GM23248 (cell line): Measurements from ENCODE around the gene TRIM52. TPM values are rescaled to one million over a fixed set of nuclear protein-coding genes. Genes with fewer than 3 reads are reported as not detected.

Experiments used
- DNase-seq: peaks from one replicate; pipeline ENCODE4 v3.0.0-alpha.2; 2015
- H2AFZ ChIP-seq: fragments of 200-600 bp; sonication (generic); 2 replicates; pipeline ENCODE4 v1.6.1; 2016; ENCODE audit warnings: antibody characterized with exemption
- H3F3A ChIP-seq: fragments of 200-600 bp; sonication (generic); 2 replicates; pipeline ENCODE4 v1.6.1; 2016; ENCODE audit warnings: mild to moderate bottlenecking, antibody characterized with exemption, mixed run types; ENCODE audit not compliant: insufficient read depth
- H3K27ac ChIP-seq: fragments of 200-600 bp; sonication (generic); 2 replicates; pipeline ENCODE4 v1.5.1; 2016; ENCODE audit warnings: mild to moderate bottlenecking
- H3K27me3 ChIP-seq: fragments of 200-600 bp; sonication (generic); replicated peaks from 2 replicates; pipeline ENCODE4 v1.6.1; 2016; ENCODE audit warnings: mild to moderate bottlenecking; ENCODE audit not compliant: insufficient read depth
- H3K36me3 ChIP-seq: fragments of 200-600 bp; sonication (generic); 2 replicates; pipeline ENCODE4 v1.6.1; 2016; ENCODE audit warnings: low read depth, mild to moderate bottlenecking
- H3K4me1 ChIP-seq: fragments of 200-600 bp; sonication (generic); 2 replicates; pipeline ENCODE4 v1.6.1; 2016; ENCODE audit warnings: mild to moderate bottlenecking; ENCODE audit not compliant: insufficient read depth
- H3K4me2 ChIP-seq: fragments of 200-600 bp; sonication (generic); one replicate; pipeline ENCODE4 v1.6.1; 2016; ENCODE audit warnings: mild to moderate bottlenecking; ENCODE audit not compliant: unreplicated experiment
- H3K4me3 ChIP-seq: fragments of 200-600 bp; sonication (generic); 2 replicates; pipeline ENCODE4 v1.5.1; 2016; ENCODE audit warnings: mild to moderate bottlenecking
- H3K79me2 ChIP-seq: fragments of 200-600 bp; sonication (generic); 2 replicates; pipeline ENCODE4 v1.6.1; 2016; ENCODE audit warnings: mild to moderate bottlenecking; ENCODE audit not compliant: insufficient read depth
- H3K9ac ChIP-seq: fragments of 200-600 bp; sonication (generic); 2 replicates; pipeline ENCODE4 v1.6.1; 2016; ENCODE audit warnings: mild to moderate bottlenecking
- H3K9me2 ChIP-seq: fragments of 200-600 bp; sonication (generic); 2 replicates; pipeline ENCODE4 v1.6.1; 2016; ENCODE audit warnings: mixed run types, mild to moderate bottlenecking, moderate library complexity; ENCODE audit not compliant: insufficient read depth
- H3K9me3 ChIP-seq: fragments of 200-600 bp; sonication (generic); one replicate; pipeline ENCODE4 v1.6.1; 2017; ENCODE audit warnings: low read depth
- H4K20me1 ChIP-seq: fragments of 200-600 bp; sonication (generic); 2 replicates; pipeline ENCODE4 v1.6.0; 2016; ENCODE audit not compliant: insufficient read depth
- EZH2 ChIP-seq: fragments of 200-600 bp; sonication (generic); IDR thresholded peaks from 2 replicates; pipeline ENCODE4 v1.6.1; 2018; ENCODE audit warnings: antibody characterized with exemption, mild to moderate bottlenecking; ENCODE audit not compliant: insufficient read depth, poor library complexity, severe bottlenecking
- EZH2phosphoT487 ChIP-seq: fragments of 200-600 bp; sonication (generic); IDR thresholded peaks from 2 replicates; pipeline ENCODE4 v1.6.1; 2018; ENCODE audit warnings: antibody characterized with exemption, moderate library complexity, mild to moderate bottlenecking, low read depth; ENCODE audit not compliant: insufficient read depth
- WGBS, 2 experiments: methylation state at CpG; one replicate each; pipeline ENCODE4 v1.1.6; 2015 to 2017; ENCODE audit warnings: low lambda C conversion rate in 2 of 2, low coverage in 1 of 2; ENCODE audit errors: missing lambda C conversion rate in 2 of 2; 5-methylcytosine and 5-hydroxymethylcytosine counted together
- in situ Hi-C: fragments of 300-500 bp; cut with MboI; formaldehyde crosslinking; loops from 2 replicates; pipeline ENCODE4 v1.15.0; 2020
- polyA plus RNA-seq: library from polyadenylated mRNA; unstranded; fragments of >200 nt; fragmentation: Nextera tagmentation; extraction: Ambion mirVana; gene quantifications from 2 replicates; pipeline ENCODE4 v1.2.1, GENCODE V29; 2016
- total RNA-seq: library from RNA; depleted of rRNA; stranded (reverse); fragments of >200 nt; shearing (Covaris generic); gene quantifications from 2 replicates; pipeline ENCODE4 v1.2.3, GENCODE V29; 2014

The TRIM52 gene
- total and polyA plus RNA-seq, 2 experiments from 2014 or later: 4.1 to 6.6 TPM

DNA sequence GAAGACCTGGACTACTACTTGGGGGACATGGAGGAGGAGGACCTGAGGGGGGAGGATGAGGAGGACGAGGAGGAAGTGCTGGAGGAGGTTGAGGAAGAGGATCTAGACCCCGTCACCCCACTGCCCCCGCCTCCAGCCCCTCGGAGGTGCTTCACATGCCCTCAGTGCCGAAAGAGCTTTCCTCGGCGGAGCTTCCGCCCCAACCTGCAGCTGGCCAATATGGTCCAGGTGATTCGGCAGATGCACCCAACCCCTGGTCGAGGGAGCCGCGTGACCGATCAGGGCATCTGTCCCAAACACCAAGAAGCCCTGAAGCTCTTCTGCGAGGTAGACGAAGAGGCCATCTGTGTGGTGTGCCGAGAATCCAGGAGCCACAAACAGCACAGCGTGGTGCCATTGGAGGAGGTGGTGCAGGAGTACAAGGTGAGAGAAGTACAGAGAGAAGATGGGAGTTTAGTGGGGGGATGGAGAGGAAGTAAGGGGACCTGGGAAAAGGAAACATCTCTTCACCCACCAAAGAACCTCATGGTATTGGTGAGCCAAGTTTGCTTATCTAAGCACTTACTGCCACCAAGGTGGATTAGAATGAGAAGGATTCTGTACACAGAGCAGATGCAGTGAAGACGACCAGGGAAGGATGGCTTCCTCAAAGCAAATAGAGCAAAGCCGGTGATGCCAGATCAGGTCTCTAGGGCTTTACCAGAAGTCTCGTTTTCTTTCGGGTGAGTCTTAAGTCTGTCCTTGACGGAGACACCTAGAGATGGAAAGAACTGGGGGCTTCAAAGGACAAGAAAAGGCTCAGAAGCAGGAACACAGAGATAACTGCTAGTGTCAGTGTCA, 36.3 kb downstream of the TRIM52 start:
- 0 out of 2 replicates have a peak overlapping the region, but pooled peaks have one; percentile 79 for H2AFZ ChIP-seq
- H3K9ac ChIP-seq: peak overlapping the region; percentile 92

GRCh38 chr5:181223729-181224389, 37.1 kb downstream of the TRIM52 start:
- peaks cover 16% of the 10 kb centered on the region for H3F3A ChIP-seq
- no peaks in the 10 kb centered on the region for H3K9me2 ChIP-seq
- H3K4me2 ChIP-seq: peak overlapping the region; percentile 86
- no peaks in the 10 kb centered on the region; the same call in 1 of the 2 replicates for H3K36me3 ChIP-seq
- H4K20me1 ChIP-seq: no peaks in the 10 kb centered on the region
- peak overlapping the region; percentile 92 for H3K9ac ChIP-seq
- DNase-seq: peak; percentile 64
- WGBS, 2 experiments: 1 to 2% methylated on average over 14 to 30 of the region's 31 CpGs
- peak overlapping the region; percentile 83 for H3K4me3 ChIP-seq
- peak overlapping the region; percentile 90 for H3K27ac ChIP-seq
- H3K27me3 ChIP-seq: no peaks in the 10 kb centered on the region
- H2AFZ ChIP-seq: peak overlapping the region; percentile 79; the same call in 1 of the 2 replicates
- 0 out of 2 replicates have a peak, but pooled peaks cover 12% of the 10 kb centered on the region for H3K4me1 ChIP-seq
- no peak for TF ChIP-seq EZH2phosphoT487
- no peak for TF ChIP-seq EZH2
- in situ Hi-C loops: no loop called here
- no peaks in the 10 kb centered on the region for H3K9me3 ChIP-seq
- H3K79me2 ChIP-seq: peaks cover 52% of the 10 kb centered on the region

More for the DNA sequence above, 36.3 kb downstream of the TRIM52 start:
- H4K20me1 ChIP-seq: no peaks in the 10 kb centered on the region
- peaks cover 57% of the 10 kb centered on the region for H3K79me2 ChIP-seq
- H3K4me1 ChIP-seq: 0 out of 2 replicates have a peak, but pooled peaks cover 12% of the 10 kb centered on the region
- peak overlapping the region; percentile 86 for H3K4me2 ChIP-seq
- no peaks in the 10 kb centered on the region; the same call in 1 of the 2 replicates for H3K36me3 ChIP-seq
- H3F3A ChIP-seq: peaks cover 21% of the 10 kb centered on the region
- TF ChIP-seq EZH2phosphoT487: no peak
- no peak for TF ChIP-seq EZH2
- no peak for DNase-seq
- H3K4me3 ChIP-seq: peak overlapping the region; percentile 83
- no peak overlapping the region for H3K27ac ChIP-seq
- H3K9me3 ChIP-seq: no peaks in the 10 kb centered on the region
- no peaks in the 10 kb centered on the region for H3K9me2 ChIP-seq
- in situ Hi-C loops: no loop called here
- H3K27me3 ChIP-seq: no peaks in the 10 kb centered on the region
- 76% methylated on average over 19 to 21 of the region's 22 CpGs for WGBS, 2 experiments

GRCh38 chr5:181223058-181223728, 37.8 kb downstream of the TRIM52 start, which contains the start of gene TRIM41:
Gene TRIM41, plus strand, starts transcription at chr5:181223281. Its CDS starts 719 bp downstream, at chr5:181224000.
- Histone ChIP-seq H3K79me2 (peaks cover 47% of the 10 kb centered on the region), H3K4me2 (peak within 1 kb of the TSS; percentile 86), H3K9me3 (no peaks in the 10 kb centered on the region), H3K9me2 (no peaks in the 10 kb centered on the region), H3K27me3 (no peaks in the 10 kb centered on the region), H3K4me1 (0 out of 2 replicates have a peak, but pooled peaks cover 12% of the 10 kb centered on the region), H4K20me1 (no peaks in the 10 kb centered on the region), H3K27ac (peak within 1 kb of the TSS; percentile 90), H3K4me3 (peak within 1 kb of the TSS; percentile 83), H3K9ac (peak within 1 kb of the TSS; percentile 92), H3K36me3 (no peaks in the 10 kb centered on the region; the same call in 1 of the 2 replicates), H3F3A (peaks cover 15% of the 10 kb centered on the region), H2AFZ (peak within 1 kb of the TSS; percentile 79)
- WGBS, 2 experiments: 0 to 1% methylated on average over 47 to 55 of the region's 59 CpGs
- DNase-seq: peak; percentile 99
- in situ Hi-C loops: no loop called here
- no peak for TF ChIP-seq EZH2
- no peak for TF ChIP-seq EZH2phosphoT487

- peak overlapping the region; percentile 90 for H3K27ac ChIP-seq
- TF ChIP-seq EZH2 (no peak), EZH2phosphoT487 (no peak)
- peaks cover 19% of the 10 kb centered on the region for H3F3A ChIP-seq
- H3K36me3 ChIP-seq: no peaks in the 10 kb centered on the region; the same call in 1 of the 2 replicates
- no peaks in the 10 kb centered on the region for H3K27me3 ChIP-seq
- H3K9me2 ChIP-seq: no peaks in the 10 kb centered on the region
- peaks cover 41% of the 10 kb centered on the region for H3K79me2 ChIP-seq
- H3K9me3 ChIP-seq: no peaks in the 10 kb centered on the region
- peak; percentile 79 for DNase-seq
- in situ Hi-C loops: no loop called here
- peak overlapping the region; percentile 86 for H3K4me2 ChIP-seq
- no peaks in the 10 kb centered on the region for H4K20me1 ChIP-seq
- peak overlapping the region; percentile 92 for H3K9ac ChIP-seq
- peak overlapping the region; percentile 79 for H2AFZ ChIP-seq
- WGBS, 2 experiments: 1 to 2% methylated on average over 18 of the region's 18 CpGs
- H3K4me3 ChIP-seq: peak overlapping the region; percentile 83
- 0 out of 2 replicates have a peak, but pooled peaks cover 12% of the 10 kb centered on the region for H3K4me1 ChIP-seq
These were observed 38.3 kb downstream of the TRIM52 start for GRCh38 chr5:181222630-181223057.
